ENCODE results near the gene TRIP10.

TRIP10 gene

DNA sequence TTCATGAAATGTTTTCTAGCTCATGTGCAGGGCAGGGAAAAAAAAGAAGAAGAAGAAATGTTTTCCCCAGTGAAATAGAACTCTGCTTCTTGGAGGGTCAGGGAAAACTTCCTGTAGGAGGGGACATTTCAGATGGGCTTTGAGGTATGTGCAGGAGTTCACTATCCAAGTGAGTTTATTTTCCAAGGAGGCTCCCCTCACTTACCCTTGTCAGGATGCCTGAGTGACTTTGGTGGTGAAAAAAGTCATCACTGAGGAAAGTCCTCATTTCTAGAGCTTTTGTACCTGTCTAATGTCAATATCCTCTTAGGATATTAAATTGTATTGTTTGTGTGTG is 18.4 kb upstream of the TRIP10 start:
- Histone ChIP-seq H3K27ac (no peak overlapping the region), H3K4me1 (ENCODE audit: low read depth, poor library complexity, severe bottlenecking) (no peaks in the 10 kb centered on the region), H4K20me1 (ENCODE audit: insufficient read depth) (no peaks in the 10 kb centered on the region), H3K27me3 (ENCODE audit: insufficient read depth, low read depth) (no peaks in the 10 kb centered on the region; the same call in 1 of the 2 replicates), H3K4me2 (no peak overlapping the region), H2AFZ (ENCODE audit: low read depth) (no peak overlapping the region), H3K9ac (no peak overlapping the region), H3K36me3 (ENCODE audit: insufficient read depth) (no peaks in the 10 kb centered on the region), H3K4me3 (IDR thresholded peaks at IDR 0.05; ENCODE audit: insufficient read depth, low read depth, low read length) (no peak overlapping the region), H3K79me2 (ENCODE audit: insufficient read depth, low read depth) (no peaks in the 10 kb centered on the region)
- TF ChIP-seq, protein P1, sequence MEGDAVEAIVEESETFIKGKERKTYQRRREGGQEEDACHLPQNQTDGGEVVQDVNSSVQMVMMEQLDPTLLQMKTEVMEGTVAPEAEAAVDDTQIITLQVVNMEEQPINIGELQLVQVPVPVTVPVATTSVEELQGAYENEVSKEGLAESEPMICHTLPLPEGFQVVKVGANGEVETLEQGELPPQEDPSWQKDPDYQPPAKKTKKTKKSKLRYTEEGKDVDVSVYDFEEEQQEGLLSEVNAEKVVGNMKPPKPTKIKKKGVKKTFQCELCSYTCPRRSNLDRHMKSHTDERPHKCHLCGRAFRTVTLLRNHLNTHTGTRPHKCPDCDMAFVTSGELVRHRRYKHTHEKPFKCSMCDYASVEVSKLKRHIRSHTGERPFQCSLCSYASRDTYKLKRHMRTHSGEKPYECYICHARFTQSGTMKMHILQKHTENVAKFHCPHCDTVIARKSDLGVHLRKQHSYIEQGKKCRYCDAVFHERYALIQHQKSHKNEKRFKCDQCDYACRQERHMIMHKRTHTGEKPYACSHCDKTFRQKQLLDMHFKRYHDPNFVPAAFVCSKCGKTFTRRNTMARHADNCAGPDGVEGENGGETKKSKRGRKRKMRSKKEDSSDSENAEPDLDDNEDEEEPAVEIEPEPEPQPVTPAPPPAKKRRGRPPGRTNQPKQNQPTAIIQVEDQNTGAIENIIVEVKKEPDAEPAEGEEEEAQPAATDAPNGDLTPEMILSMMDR (conservative IDR thresholded peaks at IDR 0.05; ENCODE audit: low read depth, low read length): no peak

DNA sequence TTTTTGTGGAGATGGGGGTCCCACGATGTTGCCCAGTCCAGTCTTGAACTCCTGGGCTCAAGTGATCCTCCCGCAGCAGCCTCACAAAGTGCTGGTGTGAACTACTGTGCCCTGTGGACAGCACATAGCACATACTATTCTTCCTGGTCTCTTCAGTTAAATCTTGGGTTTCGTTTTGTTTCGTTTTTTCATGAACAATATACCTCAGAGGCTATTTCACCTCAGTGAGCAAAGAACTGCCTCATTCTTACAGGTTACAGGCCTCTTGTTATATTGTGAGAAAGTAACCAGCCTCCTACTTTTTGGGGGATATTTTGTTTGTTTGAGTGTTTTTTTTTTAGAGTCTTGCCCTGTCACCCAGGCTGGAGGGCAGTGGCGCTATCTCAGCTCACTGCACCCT is 17.7 kb upstream of the TRIP10 start:
- Histone ChIP-seq H3K9ac (no peak overlapping the region), H3K79me2 (ENCODE audit: insufficient read depth, low read depth) (no peaks in the 10 kb centered on the region), H4K20me1 (ENCODE audit: insufficient read depth) (no peaks in the 10 kb centered on the region), H3K4me3 (IDR thresholded peaks at IDR 0.05; ENCODE audit: insufficient read depth, low read depth, low read length) (no peak overlapping the region), H3K27me3 (ENCODE audit: insufficient read depth, low read depth) (no peaks in the 10 kb centered on the region), H3K27ac (no peak overlapping the region), H3K36me3 (ENCODE audit: insufficient read depth) (no peaks in the 10 kb centered on the region), H2AFZ (ENCODE audit: low read depth) (no peak overlapping the region), H3K4me1 (ENCODE audit: low read depth, poor library complexity, severe bottlenecking) (no peaks in the 10 kb centered on the region), H3K4me2 (no peak overlapping the region)
- TF ChIP-seq, protein P1 (conservative IDR thresholded peaks at IDR 0.05; ENCODE audit: low read depth, low read length): no peak

DNA sequence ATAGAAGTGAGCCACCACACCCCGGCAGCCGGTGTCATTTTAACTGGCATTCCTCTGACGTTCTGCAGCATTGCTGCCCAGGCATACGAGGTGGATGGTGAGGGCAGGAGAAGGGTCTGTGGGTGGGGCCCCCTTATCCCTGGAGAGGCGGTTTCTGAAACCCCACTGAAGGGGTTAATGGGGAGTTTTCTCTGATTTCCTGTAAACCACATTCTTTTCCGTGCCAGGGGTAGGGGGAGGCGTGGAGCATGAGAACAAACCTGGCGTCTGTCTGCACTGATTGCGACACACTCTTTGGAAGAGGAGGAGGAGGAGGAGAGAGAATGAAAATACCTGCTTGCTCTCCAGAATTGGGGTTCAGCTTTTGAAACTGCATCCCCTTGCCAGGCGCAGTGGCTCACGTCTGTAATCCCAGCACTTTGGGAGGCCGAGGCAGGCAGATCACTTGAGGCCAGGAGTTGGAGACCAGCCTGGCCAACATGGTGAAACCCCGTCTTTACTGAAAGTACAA is 16.3 kb upstream of the TRIP10 start:
- Histone ChIP-seq H3K4me3 (IDR thresholded peaks at IDR 0.05; ENCODE audit: insufficient read depth, low read depth, low read length) (no peak overlapping the region), H3K36me3 (ENCODE audit: insufficient read depth) (no peaks in the 10 kb centered on the region), H2AFZ (ENCODE audit: low read depth) (no peak overlapping the region), H3K4me2 (no peak overlapping the region), H4K20me1 (ENCODE audit: insufficient read depth) (no peaks in the 10 kb centered on the region), H3K4me1 (ENCODE audit: low read depth, poor library complexity, severe bottlenecking) (no peaks in the 10 kb centered on the region), H3K27ac (no peak overlapping the region), H3K79me2 (ENCODE audit: insufficient read depth, low read depth) (no peaks in the 10 kb centered on the region), H3K27me3 (ENCODE audit: insufficient read depth, low read depth) (no peaks in the 10 kb centered on the region), H3K9ac (no peak overlapping the region)
- TF ChIP-seq, protein P1 (conservative IDR thresholded peaks at IDR 0.05; ENCODE audit: low read depth, low read length): no peak

DNA sequence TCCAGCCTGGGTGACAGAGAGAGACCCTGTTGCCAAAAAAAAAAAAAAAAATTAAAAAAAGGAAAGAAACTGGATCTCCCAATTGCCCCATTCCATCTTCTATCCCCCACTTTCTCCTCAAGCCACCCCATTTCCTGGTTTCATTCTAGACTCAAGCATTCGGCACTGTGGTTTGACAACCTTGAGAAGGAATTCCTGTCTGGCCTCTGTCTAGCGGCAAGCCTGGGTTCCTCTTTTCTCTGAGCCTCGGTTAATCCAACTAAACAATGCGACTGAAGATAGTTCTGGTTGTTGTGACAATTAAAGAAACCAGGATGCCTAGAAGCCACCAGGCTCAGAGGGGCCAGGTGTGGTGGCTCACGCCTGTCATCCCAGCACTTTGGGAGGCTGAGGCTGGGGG is 15.7 kb upstream of the TRIP10 start:
- H3K4me2 ChIP-seq: no peak overlapping the region
- H3K4me1 ChIP-seq (ENCODE audit: low read depth, poor library complexity, severe bottlenecking): no peaks in the 10 kb centered on the region
- H3K9ac ChIP-seq: no peak overlapping the region
- TF ChIP-seq, protein P1 (conservative IDR thresholded peaks at IDR 0.05; ENCODE audit: low read depth, low read length): no peak
- no peaks in the 10 kb centered on the region for H3K36me3 ChIP-seq (ENCODE audit: insufficient read depth)
- H3K27ac ChIP-seq: no peak overlapping the region
- H3K79me2 ChIP-seq (ENCODE audit: insufficient read depth, low read depth): no peaks in the 10 kb centered on the region
- H3K4me3 ChIP-seq (IDR thresholded peaks at IDR 0.05; ENCODE audit: insufficient read depth, low read depth, low read length): no peak overlapping the region
- H4K20me1 ChIP-seq (ENCODE audit: insufficient read depth): no peaks in the 10 kb centered on the region
- H2AFZ ChIP-seq (ENCODE audit: low read depth): no peak overlapping the region
- H3K27me3 ChIP-seq (ENCODE audit: insufficient read depth, low read depth): no peaks in the 10 kb centered on the region

All from KMS-11 (cell line).